B cell (primary cell): Measurements from ENCODE around the gene PCDH9. TPM values are rescaled to one million over a fixed set of nuclear protein-coding genes. Genes with fewer than 3 reads are reported as not detected.

Experiments
- ATAC-seq: fragments of 200-7000 bp; cut with Tn5 transposase; one replicate; pipeline ENCODE4 v1.10.0; 2021; ENCODE audit warnings: low read depth, mild to moderate bottlenecking, moderate number of reproducible peaks, moderate library complexity
- CTCF ChIA-PET: fragments of 350-600 bp; sonication (Branson Sonifier 250); formaldehyde crosslinking; loops from one replicate; lab custom pipeline; 2021; ENCODE audit warnings: antibody characterized with exemption, inconsistent platforms; lab: Charles Lee
- POLR2A ChIA-PET: fragments of 350-600 bp; sonication (Branson Sonifier 250); formaldehyde crosslinking; loops from one replicate; lab custom pipeline; 2021; ENCODE audit warnings: antibody characterized with exemption; lab: Charles Lee
- DNase-seq: peaks from one replicate; pipeline ENCODE4 v3.0.0; 2013
- H2AFZ ChIP-seq: 2 replicates; pipeline ENCODE4 v1.6.1; 2012; ENCODE audit warnings: mild to moderate bottlenecking, low read depth, low read length; ENCODE audit not compliant: insufficient read depth, poor library complexity, severe bottlenecking
- H3K27ac ChIP-seq, 2 donors: 1 replicate in 1 of 2; 2 replicates in 1 of 2; pipeline ENCODE4 v1.5.1; 2012 to 2013; ENCODE audit warnings: low read length in 2 of 2, mild to moderate bottlenecking in 2 of 2, moderate library complexity in 1 of 2
- H3K27me3 ChIP-seq, 4 experiments: fragments of 200-600 bp in 1 of 4; sonication (generic) in 1 of 4; replicated peaks in 1 of 4; 1 replicate in 2 of 4; 2 replicates in 2 of 4; pipeline versions ENCODE4 v1.6.1 to v1.7.0; 2013 to 2016; ENCODE audit warnings: low read length in 3 of 4, mild to moderate bottlenecking in 2 of 4, mixed read lengths in 1 of 4, moderate library complexity in 1 of 4; ENCODE audit not compliant: insufficient read depth in 4 of 4, control insufficient read depth in 3 of 4; ENCODE audit errors: control extremely low read depth in 1 of 4
- H3K36me3 ChIP-seq, 2 experiments: replicated peaks in 1 of 2; 1 replicate in 1 of 2; 2 replicates in 1 of 2; pipeline versions ENCODE4 v1.6.1 to v1.7.1; 2013; ENCODE audit warnings: low read length in 1 of 2; ENCODE audit not compliant: insufficient read depth in 2 of 2, control insufficient read depth in 1 of 2; ENCODE audit errors: control extremely low read depth in 1 of 2, extremely low read depth in 1 of 2
- H3K4me1 ChIP-seq, 2 donors: fragments of 200-600 bp in 1 of 2; sonication (generic) in 1 of 2; 1 replicate in 1 of 2; 2 replicates in 1 of 2; pipeline versions ENCODE4 v1.5.1 to v1.6.1; 2013 to 2017; ENCODE audit warnings: low read length in 2 of 2; ENCODE audit not compliant: control insufficient read depth in 2 of 2, insufficient read depth in 2 of 2
- H3K4me2 ChIP-seq: replicated peaks from 2 replicates; pipeline ENCODE3; 2012; ENCODE audit warnings: mild to moderate bottlenecking, low read depth, low read length; ENCODE audit not compliant: poor library complexity, severe bottlenecking
- H3K4me3 ChIP-seq, 5 experiments: fragments of 200-600 bp in 1 of 5; sonication (generic) in 1 of 5; 1 replicate in 3 of 5; 2 replicates in 2 of 5; pipeline versions ENCODE4 v1.5.1 to v1.7.0; 2011 to 2016; ENCODE audit warnings: low read length in 4 of 5, mild to moderate bottlenecking in 4 of 5, low read depth in 2 of 5, control low read depth in 1 of 5, moderate library complexity in 1 of 5; ENCODE audit not compliant: insufficient read depth in 1 of 5; ENCODE audit errors: control extremely low read depth in 1 of 5, extremely low read depth in 1 of 5
- H3K79me2 ChIP-seq: fragments of 200-600 bp; sonication (generic); one replicate; pipeline ENCODE4 v1.6.0; 2016; ENCODE audit warnings: low read length; ENCODE audit not compliant: control insufficient read depth, insufficient read depth
- H3K9ac ChIP-seq: fragments of 200-600 bp; sonication (generic); 2 replicates; pipeline ENCODE4 v1.6.1; 2017; ENCODE audit warnings: mild to moderate bottlenecking, low read length, moderate library complexity
- H3K9me3 ChIP-seq, 3 donors: one replicate each; pipeline versions ENCODE4 v1.6.1 to v1.7.1; 2013; ENCODE audit warnings: low read length in 2 of 3; ENCODE audit not compliant: control insufficient read depth in 2 of 3, insufficient read depth in 1 of 3; ENCODE audit errors: control extremely low read depth in 1 of 3
- H4K20me1 ChIP-seq: 2 replicates; pipeline ENCODE4 v1.6.0; 2012; ENCODE audit warnings: mild to moderate bottlenecking, low read length; ENCODE audit not compliant: insufficient read depth, control insufficient read depth, poor library complexity, severe bottlenecking
- H3K27ac Mint-ChIP-seq: one replicate; pipeline ENCODE4 v1.8.0; 2021; ENCODE audit warnings: mixed read lengths
- H3K27me3 Mint-ChIP-seq: one replicate; pipeline ENCODE4 v1.8.0; 2021; ENCODE audit warnings: mixed read lengths
- H3K4me1 Mint-ChIP-seq: one replicate; pipeline ENCODE4 v1.8.0; 2021; ENCODE audit warnings: mixed read lengths
- H3K4me3 Mint-ChIP-seq: one replicate; pipeline ENCODE4 v1.8.0; 2021; ENCODE audit warnings: mixed read lengths
- H3K9me3 Mint-ChIP-seq: one replicate; pipeline ENCODE4 v1.8.0; 2022; ENCODE audit warnings: mixed read lengths; ENCODE audit not compliant: insufficient read depth
- EZH2 ChIP-seq: IDR thresholded peaks from 2 replicates; pipeline ENCODE4 v1.6.1; 2012; ENCODE audit warnings: borderline replicate concordance, low read depth, mild to moderate bottlenecking, moderate library complexity, low read length; ENCODE audit not compliant: insufficient read depth, poor library complexity, severe bottlenecking
- WGBS: methylation state at CpG from one replicate; pipeline ENCODE4 v1.1.5; 2013; ENCODE audit warnings: missing lambda C conversion rate; ENCODE audit not compliant: insufficient coverage; 5-methylcytosine and 5-hydroxymethylcytosine counted together
- intact Hi-C: fragments of 100-400 bp; cut with micrococcal nuclease; formaldehyde crosslinking; loops from one replicate; pipeline ENCODE4 v1.10.0; 2022
- polyA plus RNA-seq: library from polyadenylated mRNA; depleted of rRNA; stranded (reverse); fragments of >200 nt; gene quantifications from 2 replicates; pipeline ENCODE4 v1.2.3, GENCODE V29; 2012
- total RNA-seq, 2 donors: library from RNA; stranded (reverse); fragments of 120-200 nt in 1 of 2; gene quantifications; 1 replicate in 1 of 2; 2 replicates in 1 of 2; pipeline versions ENCODE4 v1.2.3 to v1.2.4, GENCODE V29; 2013 to 2022
- TF ChIP-seq, protein P1 (sequence below): fragments of 200-600 bp; IDR thresholded peaks from one replicate; pipeline ENCODE4 v1.8.0; 2022; ENCODE audit warnings: antibody characterized with exemption, mild to moderate bottlenecking

The PCDH9 gene
- total and polyA plus RNA-seq, 2 donors (not counting 1 experiment from before 2014, with no cell fraction given): 13.1 to 21.8 TPM

DNA sequence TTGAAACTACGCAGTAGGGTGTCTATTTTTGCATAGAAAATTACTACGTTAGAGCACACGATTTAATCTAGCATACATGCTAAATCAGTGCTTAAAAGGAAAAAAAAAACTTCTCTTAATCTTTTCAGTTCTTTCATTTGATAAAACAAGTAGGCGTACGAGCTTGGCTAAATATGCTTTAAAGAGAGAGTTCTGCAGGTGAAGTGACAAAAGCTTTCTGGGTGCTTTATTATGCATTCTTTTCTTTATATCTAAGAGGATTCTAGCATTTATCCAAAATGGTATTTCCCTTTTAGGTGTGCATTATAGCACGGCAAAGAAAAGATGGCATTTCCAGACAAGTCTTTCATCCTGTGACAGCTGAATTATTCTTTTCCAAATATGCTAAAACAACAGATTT, 281.2 kb downstream of the PCDH9 start:
- TF ChIP-seq EZH2: no peak
- TF ChIP-seq, protein P1, sequence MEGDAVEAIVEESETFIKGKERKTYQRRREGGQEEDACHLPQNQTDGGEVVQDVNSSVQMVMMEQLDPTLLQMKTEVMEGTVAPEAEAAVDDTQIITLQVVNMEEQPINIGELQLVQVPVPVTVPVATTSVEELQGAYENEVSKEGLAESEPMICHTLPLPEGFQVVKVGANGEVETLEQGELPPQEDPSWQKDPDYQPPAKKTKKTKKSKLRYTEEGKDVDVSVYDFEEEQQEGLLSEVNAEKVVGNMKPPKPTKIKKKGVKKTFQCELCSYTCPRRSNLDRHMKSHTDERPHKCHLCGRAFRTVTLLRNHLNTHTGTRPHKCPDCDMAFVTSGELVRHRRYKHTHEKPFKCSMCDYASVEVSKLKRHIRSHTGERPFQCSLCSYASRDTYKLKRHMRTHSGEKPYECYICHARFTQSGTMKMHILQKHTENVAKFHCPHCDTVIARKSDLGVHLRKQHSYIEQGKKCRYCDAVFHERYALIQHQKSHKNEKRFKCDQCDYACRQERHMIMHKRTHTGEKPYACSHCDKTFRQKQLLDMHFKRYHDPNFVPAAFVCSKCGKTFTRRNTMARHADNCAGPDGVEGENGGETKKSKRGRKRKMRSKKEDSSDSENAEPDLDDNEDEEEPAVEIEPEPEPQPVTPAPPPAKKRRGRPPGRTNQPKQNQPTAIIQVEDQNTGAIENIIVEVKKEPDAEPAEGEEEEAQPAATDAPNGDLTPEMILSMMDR: no peak
- CTCF ChIA-PET: no interaction called here
- no peak overlapping the region for H2AFZ ChIP-seq
- no peak overlapping the region for H3K4me2 ChIP-seq
- no peak overlapping the region for H3K27ac ChIP-seq
- DNase-seq (no peak), ATAC-seq (no peak)
- POLR2A ChIA-PET: no interaction called here
- no peaks in the 10 kb centered on the region for H3K36me3 ChIP-seq
- no peaks in the 10 kb centered on the region for H3K79me2 ChIP-seq
- H3K9ac ChIP-seq: no peak overlapping the region
- no peak overlapping the region for H3K4me3 ChIP-seq
- peaks cover 9 to 19% of the 10 kb centered on the region in 2 donors for H3K4me1 ChIP-seq
- no peaks in the 10 kb centered on the region for H3K9me3 ChIP-seq
- no peaks in the 10 kb centered on the region for H3K9me3 Mint-ChIP-seq
- H3K4me3 Mint-ChIP-seq: no peak overlapping the region
- no peaks in the 10 kb centered on the region for H3K27me3 ChIP-seq
- H3K27ac Mint-ChIP-seq: no peak overlapping the region
- WGBS: 100% methylated on average over 1 of the region's 6 CpGs
- intact Hi-C loops: no loop called here
- H4K20me1 ChIP-seq: no peaks in the 10 kb centered on the region
- H3K27me3 Mint-ChIP-seq: no peaks in the 10 kb centered on the region
- H3K4me1 Mint-ChIP-seq: peaks cover 12% of the 10 kb centered on the region

DNA sequence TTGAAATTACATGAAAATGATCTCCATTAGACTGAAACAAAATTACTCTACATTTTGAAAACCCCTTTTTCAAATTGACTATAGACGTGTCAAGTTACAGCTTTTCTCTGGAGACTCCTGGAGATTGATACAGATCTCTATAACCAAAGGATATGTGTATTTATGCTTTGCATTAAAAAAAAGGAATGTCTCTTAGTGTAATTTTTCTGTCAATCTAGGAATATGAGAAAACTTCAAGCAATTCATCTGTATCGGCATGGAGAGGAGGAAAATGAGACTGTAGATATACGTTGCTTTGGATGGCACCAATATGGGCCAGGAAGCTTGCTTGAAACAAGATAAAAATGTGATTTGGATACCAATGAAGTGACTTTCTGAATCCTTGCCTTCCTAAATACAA, 286.6 kb downstream of the PCDH9 start:
- Histone ChIP-seq H4K20me1 (no peaks in the 10 kb centered on the region), H3K9me3 (peaks cover 0 to 1% (median 0%) of the 10 kb centered on the region in 3 donors), H3K36me3 (no peaks in the 10 kb centered on the region), H2AFZ (no peak overlapping the region), H3K27me3 (no peaks in the 10 kb centered on the region), H3K4me2 (no peak overlapping the region), H3K9ac (no peak overlapping the region), H3K4me3 (no peak overlapping the region), H3K27ac (no peak overlapping the region), H3K4me1 (peaks cover 9 to 19% of the 10 kb centered on the region in 2 donors), H3K79me2 (no peaks in the 10 kb centered on the region)
- DNase-seq (no peak), ATAC-seq (no peak)
- 86% methylated on average over 2 of the region's 3 CpGs for WGBS
- no peak overlapping the region for H3K4me3 Mint-ChIP-seq
- ChIA-PET CTCF (no interaction called here), POLR2A (no interaction called here)
- intact Hi-C loops: no loop called here
- no peak overlapping the region for H3K27ac Mint-ChIP-seq
- no peaks in the 10 kb centered on the region for H3K27me3 Mint-ChIP-seq
- peaks cover 15% of the 10 kb centered on the region for H3K4me1 Mint-ChIP-seq
- no peaks in the 10 kb centered on the region for H3K9me3 Mint-ChIP-seq
- no peak for TF ChIP-seq EZH2
- TF ChIP-seq, protein P1: no peak
